Stimulated activated effector memory CD8-positive, alpha-beta T cell treated with anti-CD3 and anti-CD28 coated beads, Interleukin-12 subunit alpha, Interleukin-12 subunit beta, amount 100 ng/mL, for 72 hours (primary cell): ENCODE measurements around the gene MAGEF1.
A peak's percentile ranks its signal among the peaks of the same experiment; 100 is the strongest.

Experiments used
- ATAC-seq: fragments of 150-1000 bp; cut with Tn5 transposase; 2 replicates; pipeline ENCODE4 v1.10.0; 2021
- DNase-seq, 2 donors: peaks; one replicate each; pipeline ENCODE4 v3.0.0; 2021 to 2022; ENCODE audit warnings: low spot score in 2 of 2
- H3K27ac Mint-ChIP-seq: one replicate; pipeline ENCODE4 v1.8.0; 2022; ENCODE audit warnings: mild to moderate bottlenecking, mixed read lengths
- H3K36me3 Mint-ChIP-seq: one replicate; pipeline ENCODE4 v1.8.0; 2022; ENCODE audit warnings: mild to moderate bottlenecking, mixed read lengths
- H3K4me1 Mint-ChIP-seq: one replicate; pipeline ENCODE4 v1.8.0; 2022; ENCODE audit warnings: mixed read lengths
- H3K4me3 Mint-ChIP-seq: one replicate; pipeline ENCODE4 v1.8.0; 2022; ENCODE audit warnings: mild to moderate bottlenecking, mixed read lengths
- H3K9me3 Mint-ChIP-seq: one replicate; pipeline ENCODE4 v1.8.0; 2022; ENCODE audit warnings: mixed read lengths

MAGEF1 gene

DNA sequence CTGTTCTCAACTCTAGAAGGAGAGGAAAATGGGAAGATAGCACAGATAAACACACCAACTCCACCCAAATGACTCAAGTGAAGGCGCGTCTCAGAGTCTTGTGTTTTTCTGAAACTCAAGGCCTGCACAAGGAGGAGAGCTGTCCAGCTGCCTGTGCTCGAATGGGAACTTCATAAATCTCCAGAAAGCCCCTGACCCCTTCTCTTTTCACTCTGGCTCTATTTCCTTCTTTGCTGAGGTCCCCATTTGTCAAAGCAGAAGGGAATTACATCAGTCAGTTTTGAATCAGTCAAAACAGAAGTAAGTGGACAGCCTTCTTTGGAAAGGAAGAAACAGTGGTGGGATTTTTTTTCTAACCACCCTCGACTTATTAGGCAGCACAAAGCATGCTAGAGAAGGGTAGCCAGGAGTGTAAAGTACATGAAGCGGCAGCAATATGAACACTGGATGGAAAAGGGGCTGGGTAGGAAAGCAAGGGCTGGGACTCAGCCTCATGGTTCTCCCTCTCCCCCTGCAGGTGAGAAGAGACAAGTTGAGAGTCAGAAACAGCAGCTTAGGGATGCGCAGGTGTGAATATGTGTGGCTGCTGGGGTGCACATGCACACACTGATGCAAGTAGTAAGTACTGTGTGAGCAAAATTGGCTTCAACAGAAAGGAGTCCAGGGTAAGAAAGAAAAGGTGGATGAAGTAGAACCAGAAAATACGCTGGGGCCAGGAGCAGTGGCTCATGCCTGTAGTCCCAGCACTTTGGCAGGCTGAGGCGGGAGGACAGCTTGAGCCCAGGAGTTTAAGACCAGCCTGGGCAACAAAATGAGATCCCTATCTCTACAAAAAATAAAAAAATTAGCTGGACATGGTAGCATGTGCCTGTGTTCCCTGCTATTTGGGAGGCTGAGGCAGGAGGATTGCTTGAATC lies 36.6 kb upstream of the MAGEF1 start:
- H3K4me1 Mint-ChIP-seq = peaks cover 11% of the 10 kb centered on the region
- H3K27ac Mint-ChIP-seq = peak overlapping the region; percentile 6

DNA sequence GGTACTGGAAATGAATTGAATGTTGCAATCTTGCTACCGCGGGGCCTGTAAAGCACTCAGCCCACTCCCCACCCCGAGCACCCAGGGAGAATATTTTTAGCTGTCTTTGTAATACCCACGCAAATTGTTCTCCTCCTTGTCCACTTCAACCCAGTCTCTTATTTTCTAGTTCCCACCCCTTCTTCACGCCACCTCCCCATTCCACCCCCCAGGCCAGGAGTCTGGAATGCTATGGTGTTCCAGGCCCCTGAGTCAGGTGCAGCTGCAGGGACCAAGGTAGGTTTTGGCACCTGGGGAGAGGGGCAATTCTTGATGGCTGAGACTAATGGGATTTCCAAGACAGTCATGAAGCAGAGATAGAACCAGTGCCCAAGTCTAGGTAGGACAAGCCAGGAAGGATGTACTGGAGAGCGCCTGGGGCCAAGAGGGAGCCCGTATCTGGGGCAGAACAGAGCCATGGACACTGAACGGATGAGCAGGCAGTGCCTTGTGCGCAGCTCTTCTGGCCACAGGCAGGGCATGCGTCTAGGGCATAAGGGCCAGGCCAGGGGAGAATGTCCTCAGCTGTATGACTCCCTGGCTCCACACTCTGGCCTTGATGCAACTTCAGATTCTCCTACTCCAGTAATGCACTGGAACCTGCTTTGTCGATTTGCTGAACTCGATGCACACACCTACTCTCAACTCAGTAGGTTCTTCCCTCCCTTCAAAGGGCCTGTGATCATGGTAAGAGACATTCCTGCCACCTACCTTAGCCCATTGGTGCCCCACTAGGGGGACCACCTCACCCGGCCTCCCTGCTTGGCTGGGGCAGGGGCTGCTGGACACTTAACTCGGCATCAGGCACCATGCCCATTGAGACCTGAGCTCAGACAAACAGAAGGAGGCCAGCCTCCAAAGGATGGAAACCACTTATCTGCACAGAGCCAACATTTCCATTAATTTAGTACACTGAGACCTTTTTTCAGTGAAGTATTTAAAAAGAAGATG lies 34.6 kb upstream of the MAGEF1 start:
- Mint-ChIP-seq H3K27ac (no peak overlapping the region), H3K4me3 (no peak overlapping the region), H3K9me3 (no peaks in the 10 kb centered on the region), H3K4me1 (peaks cover 11% of the 10 kb centered on the region), H3K36me3 (no peaks in the 10 kb centered on the region)
- ATAC-seq (no peak), DNase-seq (no peak)

More for the DNA sequence above, 36.6 kb upstream of the MAGEF1 start:
- DNase-seq = peak in 1 of 2 donors; percentile 64
- H3K4me3 Mint-ChIP-seq = no peak overlapping the region
- H3K9me3 Mint-ChIP-seq = no peaks in the 10 kb centered on the region
- H3K36me3 Mint-ChIP-seq = no peaks in the 10 kb centered on the region
- ATAC-seq = peak; percentile 58

- DNase-seq = no peak
- H3K36me3 Mint-ChIP-seq = no peaks in the 10 kb centered on the region
- H3K4me3 Mint-ChIP-seq = no peak overlapping the region
- H3K27ac Mint-ChIP-seq = no peak overlapping the region
- no peaks in the 10 kb centered on the region for H3K9me3 Mint-ChIP-seq
- H3K4me1 Mint-ChIP-seq = peaks cover 11% of the 10 kb centered on the region
- ATAC-seq = no peak
These were observed 33.7 kb upstream of the MAGEF1 start for GRCh38 chr3:184745526-184745925.

DNA sequence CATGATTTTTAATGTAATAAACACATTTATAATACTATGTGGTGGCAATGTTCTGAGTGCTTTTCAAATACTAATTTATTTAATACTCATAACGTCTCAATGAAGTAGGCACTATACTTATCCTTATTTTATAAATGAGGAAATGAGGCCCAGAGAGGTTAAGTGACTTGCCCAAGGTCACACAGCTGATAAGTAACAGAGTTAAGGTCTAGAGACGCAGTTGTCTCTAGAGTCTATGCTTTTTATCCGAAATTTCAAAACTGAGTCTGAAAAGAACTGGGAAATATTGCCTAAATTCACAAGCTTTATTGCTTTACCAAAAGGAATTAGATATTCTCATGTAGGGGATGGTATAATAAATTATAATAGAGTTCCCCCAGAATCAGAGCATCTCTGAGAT lies 31.4 kb upstream of the MAGEF1 start:
- Mint-ChIP-seq H3K27ac (no peak overlapping the region), H3K36me3 (no peaks in the 10 kb centered on the region)
- ATAC-seq = no peak

GRCh38 chr3:184742676-184743135 lies 30.8 kb upstream of the MAGEF1 start:
- Mint-ChIP-seq H3K9me3 (no peaks in the 10 kb centered on the region), H3K4me3 (no peak overlapping the region), H3K4me1 (no peaks in the 10 kb centered on the region), H3K27ac (no peak overlapping the region), H3K36me3 (no peaks in the 10 kb centered on the region)
- DNase-seq (no peak), ATAC-seq (no peak)

More for the DNA sequence above, 31.4 kb upstream of the MAGEF1 start:
- Mint-ChIP-seq H3K4me3 (no peak overlapping the region), H3K4me1 (peaks cover 4% of the 10 kb centered on the region), H3K9me3 (no peaks in the 10 kb centered on the region)
- no peak for DNase-seq

GRCh38 chr3:184741798-184742675 lies 30.2 kb upstream of the MAGEF1 start:
- Mint-ChIP-seq H3K4me3 (no peak overlapping the region), H3K4me1 (no peaks in the 10 kb centered on the region), H3K27ac (no peak overlapping the region), H3K36me3 (no peaks in the 10 kb centered on the region), H3K9me3 (no peaks in the 10 kb centered on the region)
- ATAC-seq (no peak), DNase-seq (no peak)

- H3K36me3 Mint-ChIP-seq = no peaks in the 10 kb centered on the region
- no peak overlapping the region for H3K27ac Mint-ChIP-seq
- no peak overlapping the region for H3K4me3 Mint-ChIP-seq
- no peak for ATAC-seq
- no peaks in the 10 kb centered on the region for H3K4me1 Mint-ChIP-seq
- DNase-seq = no peak
- H3K9me3 Mint-ChIP-seq = no peaks in the 10 kb centered on the region
These were observed 29.3 kb upstream of the MAGEF1 start for GRCh38 chr3:184741259-184741556.

GRCh38 chr3:184740509-184741258 lies 28.8 kb upstream of the MAGEF1 start:
- ATAC-seq (peak; percentile 81), DNase-seq (no peak)
- Mint-ChIP-seq H3K4me1 (no peaks in the 10 kb centered on the region), H3K9me3 (no peaks in the 10 kb centered on the region), H3K27ac (no peak overlapping the region), H3K36me3 (no peaks in the 10 kb centered on the region), H3K4me3 (no peak overlapping the region)

DNA sequence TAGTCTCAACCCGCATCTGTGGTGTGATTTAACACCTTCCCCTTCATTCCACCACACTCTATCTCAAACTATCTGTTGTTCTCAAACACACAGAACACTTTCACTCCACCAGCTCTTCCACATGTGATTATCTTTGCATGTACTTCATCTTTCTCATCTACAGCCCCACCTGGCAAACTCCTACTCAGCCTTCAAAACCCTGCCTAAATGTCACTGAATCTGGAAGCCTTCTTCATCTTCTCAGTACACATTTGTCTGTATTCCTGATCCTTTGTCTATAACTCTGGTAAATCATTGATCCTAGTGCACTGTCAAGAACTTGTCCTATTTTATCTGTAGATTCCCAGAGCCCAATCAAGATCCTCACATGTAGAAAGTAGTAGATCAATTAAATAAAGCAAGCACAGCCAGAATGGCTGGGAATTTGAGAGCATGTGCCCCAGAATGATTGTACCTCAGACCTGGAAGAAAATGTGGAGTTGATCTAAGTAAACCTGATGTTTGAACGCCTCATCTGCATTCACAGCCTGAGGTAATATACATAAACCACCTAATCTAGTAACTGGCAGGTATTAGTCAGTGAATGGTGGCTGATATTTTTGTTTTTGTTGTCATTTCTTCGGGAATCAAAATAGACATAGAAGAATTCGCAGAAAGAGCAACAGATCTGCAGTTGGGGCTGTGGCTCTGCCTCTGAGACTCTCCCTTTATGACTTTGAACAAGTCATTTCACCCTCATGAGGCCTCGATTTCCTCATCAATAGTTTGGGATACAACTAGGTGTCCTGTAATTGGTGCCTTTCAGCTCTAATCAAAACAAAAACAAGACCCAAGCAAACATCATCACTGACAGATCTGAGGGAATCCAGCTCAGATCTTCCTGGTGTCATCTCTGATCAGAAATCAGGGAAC lies 28.0 kb upstream of the MAGEF1 start:
- Mint-ChIP-seq H3K4me3 (no peak overlapping the region), H3K36me3 (no peaks in the 10 kb centered on the region), H3K4me1 (no peaks in the 10 kb centered on the region), H3K27ac (no peak overlapping the region), H3K9me3 (no peaks in the 10 kb centered on the region)
- DNase-seq (no peak), ATAC-seq (peak; percentile 42)

DNA sequence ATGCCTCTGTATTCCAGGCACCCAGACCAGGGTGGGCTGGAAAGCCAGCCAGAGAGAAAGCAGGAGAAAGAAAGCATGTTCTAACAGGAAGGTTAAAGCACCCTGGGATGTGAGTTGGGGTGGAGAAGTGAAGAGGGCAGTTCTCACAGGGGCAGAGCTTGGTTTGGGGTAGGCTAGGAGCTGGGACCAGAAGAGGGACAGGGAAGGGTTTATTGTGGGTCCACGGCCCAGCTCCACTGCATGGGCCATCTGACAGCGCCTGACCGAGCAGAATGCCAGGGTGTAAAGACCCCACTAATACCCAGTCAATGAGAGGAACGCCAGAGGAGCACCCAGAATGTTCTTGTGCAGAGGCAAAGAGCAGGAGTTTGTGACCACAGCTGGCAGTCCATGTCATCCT lies 27.1 kb upstream of the MAGEF1 start:
- Mint-ChIP-seq H3K9me3 (no peaks in the 10 kb centered on the region), H3K27ac (no peak overlapping the region), H3K36me3 (no peaks in the 10 kb centered on the region), H3K4me3 (no peak overlapping the region), H3K4me1 (no peaks in the 10 kb centered on the region)
- ATAC-seq (no peak), DNase-seq (no peak)

DNA sequence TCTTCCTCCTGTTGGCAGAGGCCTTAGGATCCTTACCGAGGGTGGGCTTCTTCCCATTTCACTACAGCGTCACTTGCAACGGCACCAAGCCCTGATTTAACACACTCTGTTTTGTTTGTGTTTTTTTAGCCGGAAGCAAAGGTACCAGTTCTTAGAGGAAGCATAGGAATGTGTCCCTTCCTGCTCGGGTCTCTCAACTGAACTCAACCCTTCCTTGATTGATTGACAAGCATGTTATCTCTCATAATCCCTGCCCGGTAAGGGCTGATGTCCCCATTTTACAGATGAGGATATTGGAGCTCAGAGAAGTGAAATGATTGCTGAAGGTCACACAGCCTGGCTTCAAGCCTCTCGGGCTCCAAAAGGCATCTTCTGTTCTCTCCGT lies 26.6 kb upstream of the MAGEF1 start:
- no peaks in the 10 kb centered on the region for H3K4me1 Mint-ChIP-seq
- no peak for DNase-seq
- no peaks in the 10 kb centered on the region for H3K9me3 Mint-ChIP-seq
- ATAC-seq = no peak
- H3K4me3 Mint-ChIP-seq = no peak overlapping the region
- no peak overlapping the region for H3K27ac Mint-ChIP-seq
- H3K36me3 Mint-ChIP-seq = no peaks in the 10 kb centered on the region

GRCh38 chr3:184737641-184738505 lies 26.0 kb upstream of the MAGEF1 start:
- Mint-ChIP-seq H3K36me3 (no peaks in the 10 kb centered on the region), H3K9me3 (no peaks in the 10 kb centered on the region), H3K27ac (no peak overlapping the region), H3K4me1 (no peaks in the 10 kb centered on the region), H3K4me3 (no peak overlapping the region)
- DNase-seq (no peak), ATAC-seq (no peak)

GRCh38 chr3:184737063-184737462 lies 25.2 kb upstream of the MAGEF1 start:
- Mint-ChIP-seq H3K36me3 (no peaks in the 10 kb centered on the region), H3K4me1 (no peaks in the 10 kb centered on the region), H3K27ac (no peak overlapping the region), H3K4me3 (no peak overlapping the region), H3K9me3 (no peaks in the 10 kb centered on the region)
- DNase-seq (no peak), ATAC-seq (no peak)
